GM12864 (cell line): Measurements from ENCODE around the gene LCK.

Experiments used
- DNase-seq: peaks from one replicate; pipeline ENCODE4 v3.0.0-alpha.2; 2011; ENCODE audit warnings: low read depth
- H3K4me3 ChIP-seq: 2 replicates; pipeline ENCODE4 v1.5.1; 2011; ENCODE audit warnings: mild to moderate bottlenecking, low read depth, low read length, control low read depth
- CTCF ChIP-seq: IDR thresholded peaks from 2 replicates; pipeline ENCODE4 v1.5.1; 2011; ENCODE audit warnings: low read depth, mild to moderate bottlenecking, moderate library complexity, low read length, control low read depth, inconsistent platforms; ENCODE audit errors: missing control alignments

Gene LCK

GRCh38 chr1:32240140-32240951 lies 10.7 kb upstream of the LCK start:
- peak overlapping the region; percentile 60 for H3K4me3 ChIP-seq
- TF ChIP-seq CTCF: no peak
- DNase-seq: no peak

GRCh38 chr1:32241001-32241763 lies 9.9 kb upstream of the LCK start:
- TF ChIP-seq CTCF: no peak
- DNase-seq: no peak
- H3K4me3 ChIP-seq: peak overlapping the region; percentile 60

- TF ChIP-seq CTCF: no peak
- no peak for DNase-seq
- H3K4me3 ChIP-seq: no peak overlapping the region
These were observed 8.7 kb upstream of the LCK start for GRCh38 chr1:32242341-32242851.

- no peak for DNase-seq
- no peak within 1 kb of the TSS for H3K4me3 ChIP-seq
- no peak for TF ChIP-seq CTCF
These were observed 4.2 kb upstream of the LCK start, which contains the start of gene FAM167B for GRCh38 chr1:32246888-32247273. Gene FAM167B (plus strand): TSS chr1:32247222. CDS start chr1:32247422, 200 bp downstream.

- TF ChIP-seq CTCF: no peak
- DNase-seq: no peak
- no peak overlapping the region for H3K4me3 ChIP-seq
These were observed 3.6 kb upstream of the LCK start for GRCh38 chr1:32247452-32247851.

GRCh38 chr1:32247983-32248889 lies 2.8 kb upstream of the LCK start:
- no peak for DNase-seq

More at GRCh38 chr1:32247983-32248889, 2.8 kb upstream of the LCK start:
- TF ChIP-seq CTCF: peak; percentile 98
- H3K4me3 ChIP-seq: no peak overlapping the region
